ENCODE results near the gene RNF223. TPM values are rescaled to one million over a fixed set of nuclear protein-coding genes. Genes with fewer than 3 reads are reported as not detected.
"Not testable (repeated sequence)": the region's sequence is repeated elsewhere in the genome, so short reads cannot be mapped to it uniquely, and the experiment has no call there.

The RNF223 gene
- total RNA-seq, 1 donor from 2014 or later: not detected

DNA sequence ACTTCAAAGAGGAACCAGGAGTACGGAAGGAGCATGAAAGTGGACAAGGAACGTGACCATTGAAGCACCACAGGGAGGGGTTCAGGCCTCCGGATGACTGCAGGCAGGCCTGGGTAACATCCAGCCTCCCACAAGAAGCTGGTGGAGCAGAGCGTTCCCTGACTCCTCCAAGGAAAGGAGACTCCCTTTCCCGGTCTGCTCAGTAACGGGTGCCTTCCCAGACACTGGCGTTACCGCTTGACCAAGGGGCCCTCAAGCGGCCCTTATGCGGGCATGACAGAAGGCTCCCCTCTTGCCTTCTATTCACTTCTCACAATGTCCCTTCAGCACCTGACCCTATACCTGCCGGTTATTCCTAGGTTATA, 8.2 kb downstream of the RNF223 start:
- DNase-seq (ENCODE audit: low spot score); ATAC-seq; intact Hi-C loops (cut with DNase I): not testable (repeated sequence)

DNA sequence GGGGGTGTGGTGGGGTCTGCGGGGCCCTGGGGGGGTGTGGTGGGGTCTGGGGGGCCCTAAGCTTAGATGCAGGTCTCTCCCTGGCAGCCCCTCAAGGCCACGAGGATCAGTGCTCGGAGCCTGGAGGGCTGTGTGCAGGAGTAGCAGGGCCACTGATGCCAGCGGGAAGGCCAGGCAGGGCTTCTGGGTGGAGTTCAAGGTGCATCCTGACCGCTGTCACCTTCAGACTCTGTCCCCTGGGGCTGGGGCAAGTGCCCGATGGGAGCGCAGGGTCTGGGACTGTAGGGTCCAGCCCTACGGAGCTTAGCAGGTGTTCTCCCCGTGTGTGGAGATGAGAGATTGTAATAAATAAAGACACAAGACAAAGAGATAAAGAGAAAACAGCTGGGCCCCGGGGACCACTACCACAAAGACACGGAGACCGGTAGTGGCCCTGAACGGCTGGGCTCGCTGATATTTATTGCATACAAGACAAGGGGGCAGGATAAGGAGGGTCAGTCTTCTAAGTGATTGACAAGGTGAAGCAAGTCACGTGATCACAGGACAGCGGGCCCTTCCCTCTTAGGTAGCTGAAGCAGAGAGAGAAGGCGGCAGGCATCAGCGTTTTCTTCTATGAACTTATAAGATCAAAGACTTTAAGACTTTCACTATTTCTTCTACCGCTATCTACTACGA, 8.7 kb downstream of the RNF223 start:
- no peak for ATAC-seq
- intact Hi-C loops (cut with DNase I): no loop called here
- DNase-seq (ENCODE audit: low spot score): no peak

DNA sequence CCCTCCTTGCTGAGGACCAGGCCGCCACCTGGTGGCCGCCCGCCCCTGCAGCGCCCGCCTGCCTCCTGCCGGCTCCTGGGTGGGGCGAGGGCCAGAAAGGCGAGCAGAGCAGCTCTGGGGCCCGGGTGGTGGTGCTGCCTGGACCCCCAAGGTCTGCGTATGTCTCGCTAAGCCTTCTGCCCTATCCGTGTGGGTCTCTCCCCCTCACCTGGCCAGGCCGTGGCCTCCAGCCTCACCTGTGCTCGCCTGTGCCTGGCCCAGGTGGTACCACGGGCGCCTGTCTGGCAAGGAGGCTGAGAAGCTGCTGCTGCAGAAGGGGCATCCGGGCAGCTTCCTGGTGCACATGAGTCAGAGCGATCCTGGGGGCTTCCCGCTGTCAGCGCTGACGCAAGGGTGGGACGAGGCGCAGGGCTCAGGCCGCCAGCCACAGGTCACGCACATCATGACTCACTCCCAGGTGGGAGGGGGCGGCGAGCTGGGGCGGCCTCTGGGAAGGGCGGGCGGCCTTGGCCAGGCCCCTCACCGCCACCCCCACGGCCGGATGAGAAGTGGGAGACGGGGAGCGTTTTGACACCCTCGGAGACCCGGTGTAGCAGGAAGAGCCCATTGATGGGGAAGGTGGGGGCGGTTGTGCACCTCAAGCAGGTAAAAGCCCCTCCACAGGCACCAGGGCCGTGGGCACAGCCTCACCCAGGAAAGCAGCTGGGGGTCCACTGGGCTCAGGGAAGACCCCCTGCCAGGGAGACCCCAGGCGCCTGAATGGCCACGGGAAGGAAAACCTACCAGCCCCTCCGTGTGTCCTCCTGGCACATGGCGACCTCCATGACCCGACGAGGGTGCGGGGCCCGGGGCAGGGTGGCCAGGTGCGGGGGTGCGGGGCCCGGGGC, 9.9 kb downstream of the RNF223 start:
- intact Hi-C loops (cut with DNase I): loop anchor here (5.0 kb wide), 1 partner anchor 82 kb away; the partner anchor contains the start of gene PERM1
- peak; percentile 60 for ATAC-seq
- DNase-seq (ENCODE audit: low spot score): no peak

DNA sequence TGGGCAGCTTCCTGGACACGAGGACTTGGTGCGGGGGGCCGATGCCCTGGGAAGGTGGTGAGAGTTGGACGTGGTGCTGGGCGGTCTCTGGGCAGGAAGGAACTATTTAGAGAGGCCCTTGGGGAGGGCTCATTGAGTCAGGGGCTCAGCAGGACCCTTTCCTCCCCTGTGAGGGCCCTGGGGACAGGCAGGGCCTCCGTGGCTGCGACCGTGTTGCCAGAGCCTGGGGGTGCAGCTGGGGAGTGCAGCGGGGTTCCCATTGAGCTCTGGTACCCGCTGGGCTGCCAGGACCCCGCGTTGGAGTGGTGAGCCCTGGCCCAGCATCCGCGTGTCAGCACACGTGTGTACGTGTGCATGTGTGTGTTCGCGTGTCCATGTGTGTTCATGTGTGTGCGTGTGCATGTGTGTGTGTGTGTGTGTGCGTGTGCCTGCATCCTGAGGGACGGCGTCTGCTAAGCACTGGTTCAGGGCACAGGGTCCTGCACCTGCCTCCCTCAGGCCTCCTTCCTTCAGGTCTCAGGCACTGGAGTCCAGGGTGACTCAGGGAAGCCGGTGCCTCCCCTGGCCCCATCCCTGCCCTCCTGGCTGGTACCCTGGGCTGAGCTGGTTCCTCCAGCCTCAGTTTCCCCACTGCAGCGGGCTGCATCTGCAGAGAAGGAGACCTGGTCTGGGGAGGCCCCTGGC, 10.7 kb downstream of the RNF223 start:
- intact Hi-C loops (cut with DNase I): loop anchor here (5.0 kb wide), 1 partner anchor 81 kb away; the partner anchor contains the start of gene PERM1
- no peak for ATAC-seq
- DNase-seq (ENCODE audit: low spot score): no peak

DNA sequence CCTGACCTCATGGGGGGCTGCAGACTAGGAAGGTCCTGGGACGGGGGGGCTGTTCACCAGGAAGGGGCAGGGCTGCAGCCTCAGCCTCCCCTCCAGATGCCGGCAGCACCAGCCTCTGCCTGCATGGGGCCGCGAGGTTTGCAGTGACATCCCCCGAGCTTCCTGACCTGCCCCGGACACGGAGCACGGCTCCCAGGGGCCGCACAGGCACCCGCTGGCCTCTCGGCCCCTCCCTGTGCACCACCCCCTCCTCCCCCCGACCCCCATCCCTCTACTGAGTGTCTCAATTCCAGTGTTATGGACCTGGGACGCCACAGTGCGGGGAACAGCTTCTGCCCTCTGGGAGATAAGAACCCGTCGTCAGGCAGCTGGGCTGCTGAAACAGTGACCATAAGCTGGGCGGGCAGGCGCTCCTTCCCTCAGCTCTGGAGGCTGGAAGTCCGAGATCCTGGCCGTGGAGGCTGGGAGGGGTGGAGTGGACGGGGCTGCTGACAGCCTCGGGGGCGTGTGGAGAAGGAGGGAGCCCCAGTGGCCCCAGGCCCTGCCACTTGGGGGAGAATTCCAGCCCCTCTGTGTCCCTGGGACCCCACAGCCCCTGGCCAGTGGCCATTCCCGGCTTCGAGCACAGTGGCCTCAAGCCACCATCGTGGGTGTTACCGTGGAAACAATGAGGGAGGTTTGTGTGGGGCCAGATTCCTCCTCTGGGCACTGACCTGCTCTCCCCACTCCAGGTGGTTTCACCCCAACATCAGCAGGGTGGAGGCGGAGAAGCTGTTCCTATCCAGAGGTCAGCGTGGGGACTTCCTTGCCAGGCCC, 11.6 kb downstream of the RNF223 start:
- ATAC-seq (no peak), DNase-seq (ENCODE audit: low spot score) (no peak)
- intact Hi-C loops (cut with DNase I): loop anchor here (5.0 kb wide), 1 partner anchor 80 kb away; the partner anchor contains the start of gene PERM1

DNA sequence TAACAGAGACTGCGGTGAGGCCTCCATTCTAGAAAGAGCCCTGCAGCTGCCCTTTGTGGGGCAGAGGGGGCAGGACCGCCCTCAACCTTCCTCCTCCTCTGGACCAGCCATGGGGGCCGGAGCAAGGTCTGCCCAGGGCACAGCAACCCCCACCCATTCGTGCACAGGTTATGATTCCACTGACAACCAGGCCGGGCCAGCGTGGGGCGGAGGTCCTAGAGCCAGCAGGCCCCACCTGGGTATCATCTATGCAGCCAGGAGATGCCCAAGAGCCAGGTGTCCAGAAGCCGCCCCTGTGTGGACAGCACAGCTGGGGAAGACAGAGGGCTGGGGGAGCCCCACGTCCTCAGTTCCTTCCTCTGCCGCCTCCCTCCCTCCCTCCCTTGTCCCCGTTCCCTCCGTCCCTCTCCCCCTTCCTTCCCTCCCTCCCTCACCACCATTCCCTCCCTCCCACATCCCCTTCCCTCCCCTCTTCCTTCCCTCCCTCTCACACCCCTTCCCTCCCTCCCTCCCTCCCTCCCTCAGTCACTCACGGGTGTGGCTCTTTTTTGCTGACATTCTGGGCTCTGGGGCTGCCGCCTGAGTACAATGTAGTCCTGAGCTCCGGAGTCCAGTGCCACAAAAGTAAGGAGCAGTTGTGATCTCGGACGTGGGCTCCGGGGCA, 12.3 kb downstream of the RNF223 start:
- ATAC-seq (no peak), DNase-seq (ENCODE audit: low spot score) (no peak)
- intact Hi-C loops (cut with DNase I): loop anchor here (5.0 kb wide), 1 partner anchor 80 kb away; the partner anchor contains the start of gene PERM1

DNA sequence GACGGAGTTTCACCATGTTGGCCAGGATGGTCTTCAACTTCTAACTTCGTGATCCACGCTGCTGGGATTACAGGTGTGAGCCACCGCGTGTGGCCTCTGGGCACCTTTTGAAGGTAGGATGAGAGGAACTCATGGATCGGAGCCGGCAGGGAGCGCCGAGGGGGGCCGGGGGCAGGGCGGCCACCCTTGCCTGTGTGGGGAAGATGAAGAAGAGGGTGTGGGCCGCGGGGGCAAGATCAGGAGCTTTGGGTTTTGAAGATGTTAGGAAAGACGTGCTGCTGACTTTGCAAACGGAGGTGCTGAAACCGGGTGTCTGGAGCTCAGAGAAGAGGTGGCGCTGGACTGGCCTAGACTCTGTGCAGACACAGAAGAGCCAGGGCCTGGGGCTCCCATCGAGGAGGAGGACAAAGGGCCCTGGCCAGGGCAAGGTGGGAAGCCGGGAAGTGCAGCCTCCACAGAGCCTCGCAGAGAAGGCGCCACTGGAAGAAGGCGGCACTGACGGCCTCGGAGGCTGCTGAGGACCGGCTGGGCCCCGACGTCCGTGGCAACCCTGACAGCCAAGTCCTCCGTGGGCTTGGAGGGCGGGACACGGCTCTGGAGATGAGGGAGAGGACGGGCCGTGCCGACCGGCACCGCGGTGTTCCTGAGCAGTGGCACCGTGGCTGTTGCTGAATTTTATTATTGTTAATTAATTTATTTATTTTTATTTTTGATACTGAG, 13.7 kb downstream of the RNF223 start:
- ATAC-seq: no peak
- DNase-seq (ENCODE audit: low spot score): no peak
- intact Hi-C loops (cut with DNase I): loop anchor here (5.0 kb wide), 1 partner anchor 78 kb away; the partner anchor contains the start of gene PERM1

DNA sequence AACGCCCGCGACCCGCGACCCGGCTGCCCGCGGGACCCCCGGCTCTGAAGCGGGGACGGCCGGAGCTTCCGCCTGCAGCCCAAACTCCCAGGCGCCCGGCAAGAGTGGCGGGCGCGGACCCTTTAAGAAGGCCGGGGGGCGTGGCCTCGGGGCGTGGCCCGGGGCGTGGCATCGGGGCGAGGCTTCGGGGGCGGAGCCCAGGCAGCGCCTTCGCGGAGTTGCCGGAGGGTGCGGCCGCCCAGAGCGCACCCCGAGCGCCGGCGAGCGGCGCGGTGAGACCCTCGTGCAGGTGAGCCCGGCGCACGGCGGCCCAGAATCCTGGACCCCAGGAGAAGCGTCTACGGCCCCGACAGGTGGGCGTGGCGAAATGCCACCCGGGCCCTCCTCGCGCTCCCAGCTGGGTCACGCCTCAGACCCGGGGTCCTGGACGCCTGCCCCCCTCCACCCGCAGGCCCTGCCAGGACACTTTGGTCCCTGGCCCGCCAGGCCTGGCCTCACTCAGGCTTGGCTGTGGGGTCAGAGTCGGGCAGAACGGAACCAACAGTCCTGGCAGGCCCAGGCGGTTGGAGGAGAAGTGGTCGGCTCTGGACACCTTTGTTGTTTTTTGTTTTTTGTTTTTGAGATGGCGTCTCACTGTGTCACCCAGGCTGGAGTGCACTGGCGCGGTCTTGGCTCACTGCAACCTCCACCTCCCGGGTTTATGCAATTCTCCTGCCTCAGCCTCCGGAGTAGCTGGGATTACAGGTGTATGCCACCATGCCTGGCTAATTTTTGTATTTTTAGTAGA, 14.4 kb downstream of the RNF223 start:
- intact Hi-C loops (cut with DNase I): loop anchor here (5.0 kb wide), 1 partner anchor 77 kb away; the partner anchor contains the start of gene PERM1
- peak; percentile 79 for ATAC-seq
- DNase-seq (ENCODE audit: low spot score): peak; percentile 90

DNA sequence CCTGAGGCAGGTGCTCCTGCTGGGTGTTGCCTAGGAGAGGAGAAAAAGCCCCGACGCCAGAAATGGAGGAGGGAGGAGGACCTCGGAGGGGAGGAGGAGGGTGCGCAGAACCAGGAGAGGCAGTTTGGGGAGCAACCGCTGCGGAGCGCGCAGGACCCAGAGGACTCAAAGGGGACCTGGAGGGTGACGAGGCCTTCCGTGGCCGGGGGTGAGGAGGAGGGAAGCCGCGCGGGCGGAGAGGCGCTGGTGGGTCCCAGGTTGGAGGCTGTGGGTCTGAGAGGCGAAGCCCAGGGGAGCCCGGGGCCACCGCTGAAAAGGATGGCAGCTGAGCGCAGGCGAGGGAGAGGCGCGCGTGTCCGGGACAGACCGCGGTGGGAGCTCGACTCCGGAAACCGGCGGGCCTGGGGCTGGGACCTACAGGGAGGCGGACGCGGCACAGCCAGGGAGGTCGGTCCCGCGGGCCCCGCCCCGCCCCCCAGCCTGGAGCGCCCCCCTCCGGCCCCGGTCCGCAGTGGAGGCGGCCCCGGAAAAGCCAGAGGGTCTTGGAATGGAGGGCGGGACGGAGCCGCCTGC, 15.1 kb downstream of the RNF223 start:
- DNase-seq (ENCODE audit: low spot score) (no peak), ATAC-seq (peak; percentile 7)
- intact Hi-C loops (cut with DNase I): no loop called here

DNA sequence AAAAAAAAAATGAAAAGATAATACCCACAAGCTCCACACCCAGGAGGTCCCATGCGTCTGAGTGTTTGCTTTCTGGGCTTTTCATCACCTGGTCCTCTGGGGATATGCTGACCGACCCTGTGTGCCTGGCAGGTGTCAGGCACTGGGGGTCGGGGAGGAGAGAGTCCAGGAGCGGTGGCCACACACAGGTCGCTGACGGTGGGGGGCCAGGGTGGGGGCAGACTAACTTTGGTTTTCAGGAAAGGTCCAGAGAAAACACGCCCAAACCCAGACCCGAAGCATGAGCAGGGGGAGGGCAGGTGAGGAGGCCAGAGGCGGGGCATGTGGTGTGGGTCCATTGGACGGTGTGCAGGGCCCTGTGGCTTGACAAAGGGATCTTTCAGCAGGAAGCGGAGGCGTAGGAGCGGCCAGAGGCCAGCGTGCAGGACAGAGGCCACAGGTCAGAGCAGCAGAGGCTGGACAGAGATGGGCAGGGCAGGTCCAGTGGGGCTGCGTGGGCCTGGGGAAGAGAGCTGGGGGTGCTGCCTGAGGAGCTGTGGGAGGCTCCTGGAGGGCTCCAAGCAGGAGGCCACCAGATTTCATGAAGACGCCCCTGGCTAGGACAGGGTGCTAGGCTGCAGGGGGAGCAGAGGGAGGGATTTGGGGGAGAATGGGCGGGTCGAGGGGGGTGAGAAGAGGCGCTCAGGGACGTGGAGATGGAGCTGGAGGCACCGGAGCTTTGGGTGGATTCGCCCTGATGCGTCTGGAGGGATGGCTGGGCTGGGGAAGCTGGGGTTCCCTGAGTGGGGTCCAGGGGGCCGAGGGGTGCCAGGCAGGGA, 15.8 kb downstream of the RNF223 start:
- DNase-seq (ENCODE audit: low spot score): no peak
- intact Hi-C loops (cut with DNase I): no loop called here
- ATAC-seq: peak; percentile 4

DNA sequence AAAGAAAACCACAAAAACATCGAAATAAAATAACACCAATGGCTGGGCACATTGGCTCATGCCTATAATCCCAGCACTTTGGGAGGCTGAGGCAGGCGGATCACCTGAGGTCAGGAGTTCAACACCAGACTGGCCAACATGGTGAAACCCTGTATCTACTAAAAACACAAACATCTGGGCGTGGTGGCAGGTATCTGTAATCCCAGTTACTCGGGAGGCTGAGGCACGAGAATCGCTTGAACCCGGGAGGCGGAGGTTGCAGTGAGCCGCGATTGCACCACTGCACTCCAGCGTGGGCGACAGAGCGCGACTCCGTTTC, 16.4 kb downstream of the RNF223 start:
- DNase-seq (ENCODE audit: low spot score); intact Hi-C loops (cut with DNase I); ATAC-seq: not testable (repeated sequence)

DNA sequence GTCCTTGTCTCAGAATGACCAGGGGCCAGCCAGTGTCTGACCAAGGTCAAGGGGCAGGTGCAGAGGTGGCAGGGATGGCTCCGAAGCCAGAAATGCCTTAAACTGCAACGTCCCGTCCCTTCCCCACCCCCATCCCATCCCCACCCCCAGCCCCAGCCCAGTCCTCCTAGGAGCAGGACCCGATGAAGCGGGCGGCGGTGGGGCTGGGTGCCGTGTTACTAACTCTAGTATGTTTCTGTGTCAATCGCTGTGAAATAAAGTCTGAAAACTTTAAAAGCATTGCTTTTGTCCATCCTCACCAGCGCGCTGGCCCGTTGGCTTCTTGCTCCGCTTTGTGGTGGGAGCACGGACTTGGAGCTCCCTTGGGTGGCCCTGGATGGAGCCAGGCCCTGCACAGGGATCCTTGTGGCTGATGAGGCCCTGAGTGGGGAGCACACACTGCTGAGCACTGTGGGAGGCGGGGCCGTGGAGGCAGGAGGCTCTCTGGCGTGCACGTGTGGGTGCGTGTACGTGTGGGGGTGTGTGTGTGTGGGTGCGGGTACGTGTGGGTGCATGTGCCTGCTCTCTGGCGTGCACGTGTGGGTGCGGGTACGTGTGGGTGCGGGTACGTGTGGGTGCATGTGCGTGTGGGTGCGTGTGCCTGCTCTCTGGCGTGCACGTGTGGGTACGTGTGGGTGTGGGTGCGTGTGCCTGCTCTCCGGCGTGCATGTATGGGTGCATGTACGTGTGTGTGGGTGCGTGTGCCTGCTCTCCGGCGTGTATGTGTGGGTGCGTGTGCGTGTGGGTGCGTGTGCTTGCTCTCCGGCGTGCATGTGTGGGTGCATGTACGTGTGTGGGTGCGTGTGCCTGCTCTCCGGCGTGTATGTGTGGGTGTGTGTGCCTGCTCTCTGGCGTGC, 18.0 kb downstream of the RNF223 start:
- DNase-seq (ENCODE audit: low spot score): no peak
- intact Hi-C loops (cut with DNase I): no loop called here
- no peak for ATAC-seq

DNA sequence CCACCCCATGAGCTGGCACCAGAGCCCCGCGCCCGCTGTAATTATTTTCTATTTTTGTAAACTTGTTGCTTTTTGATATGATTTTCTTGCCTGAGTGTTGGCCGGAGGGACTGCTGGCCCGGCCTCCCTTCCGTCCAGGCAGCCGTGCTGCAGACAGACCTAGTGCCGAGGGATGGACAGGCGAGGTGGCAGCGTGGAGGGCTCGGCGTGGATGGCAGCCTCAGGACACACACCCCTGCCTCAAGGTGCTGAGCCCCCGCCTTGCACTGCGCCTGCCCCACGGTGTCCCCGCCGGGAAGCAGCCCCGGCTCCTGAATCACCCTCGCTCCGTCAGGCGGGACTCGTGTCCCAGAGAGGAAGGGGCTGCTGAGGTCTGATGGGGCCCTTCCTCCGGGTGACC, 19.1 kb downstream of the RNF223 start:
- no peak for DNase-seq (ENCODE audit: low spot score)
- ATAC-seq: no peak
- intact Hi-C loops (cut with DNase I): no loop called here

DNA sequence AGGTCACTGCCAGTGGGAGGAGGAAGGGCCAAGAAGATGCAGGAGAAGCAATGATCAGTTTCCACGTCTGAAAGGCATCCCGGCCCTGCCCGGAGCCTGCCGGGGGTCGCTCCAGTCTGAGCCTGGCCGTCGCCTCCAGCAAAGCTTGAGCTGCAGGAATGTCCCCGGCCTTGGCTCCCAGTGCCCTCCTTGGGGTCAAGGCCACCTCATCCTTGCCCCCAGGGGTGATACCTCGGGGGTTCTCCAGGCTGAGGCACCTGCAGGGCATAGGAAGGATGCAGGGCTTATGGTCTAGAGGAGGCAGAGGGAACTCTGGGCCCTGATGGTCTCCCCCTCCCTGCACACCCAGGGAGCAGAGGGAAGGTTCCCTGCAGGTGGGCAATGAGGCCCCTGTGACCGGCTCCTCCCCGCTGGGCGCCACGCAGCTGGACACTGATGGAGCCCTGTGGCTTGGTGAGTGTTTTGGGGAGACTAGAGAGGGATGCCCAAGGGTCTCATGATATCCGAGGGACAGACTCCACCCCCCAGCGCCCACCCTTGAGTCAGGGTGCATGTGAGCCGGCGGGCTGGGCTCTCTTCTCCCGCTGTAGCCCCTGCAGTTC, 19.9 kb downstream of the RNF223 start:
- DNase-seq (ENCODE audit: low spot score) (no peak), ATAC-seq (no peak)
- intact Hi-C loops (cut with DNase I): no loop called here
